Natural killer cell treated with Interleukin-12 subunit alpha and Interleukin-12 subunit beta and Interleukin-15 and Interleukin-18, amount 100 ng/mL, for 72 hours (primary cell): ENCODE results near the gene CCDC73. TPM values are rescaled to one million over a fixed set of nuclear protein-coding genes. Genes with fewer than 3 reads are reported as not detected.

ENCODE experiments used
- ATAC-seq, 2 donors: fragments of 150-1000 bp; cut with Tn5 transposase in 1 of 2; sonication (Bioruptor Pico), chemical (Tn5 transposase) in 1 of 2; 2 replicates each; pipeline ENCODE4 v1.10.0; 2021
- DNase-seq: peaks from one replicate; pipeline ENCODE4 v3.0.0; 2022; ENCODE audit warnings: low spot score
- H3K27ac Mint-ChIP-seq, 2 donors: 1 replicate in 1 of 2; 2 replicates in 1 of 2; pipeline ENCODE4 v1.8.0; 2022; ENCODE audit warnings: mixed read lengths in 2 of 2, mild to moderate bottlenecking in 1 of 2, moderate library complexity in 1 of 2
- H3K27me3 Mint-ChIP-seq, 2 donors: 1 replicate in 1 of 2; 2 replicates in 1 of 2; pipeline ENCODE4 v1.8.0; 2022; ENCODE audit warnings: mixed read lengths in 2 of 2
- H3K36me3 Mint-ChIP-seq: one replicate; pipeline ENCODE4 v1.8.0; 2022; ENCODE audit warnings: mixed read lengths
- H3K4me1 Mint-ChIP-seq, 2 donors: 1 replicate in 1 of 2; 2 replicates in 1 of 2; pipeline ENCODE4 v1.8.0; 2022; ENCODE audit warnings: low read depth in 2 of 2, mixed read lengths in 2 of 2, mild to moderate bottlenecking in 1 of 2
- H3K4me3 Mint-ChIP-seq: one replicate; pipeline ENCODE4 v1.8.0; 2022; ENCODE audit warnings: mixed read lengths
- H3K9me3 Mint-ChIP-seq: 2 replicates; pipeline ENCODE4 v1.8.0; 2022; ENCODE audit warnings: mixed read lengths
- total RNA-seq, 2 donors: library from RNA; stranded (reverse); gene quantifications; one replicate each; pipeline ENCODE4 v1.2.3, GENCODE V29; 2022

The CCDC73 gene
- total RNA-seq, 2 donors from 2014 or later: 0.10 TPM; not detected in 1

DNA sequence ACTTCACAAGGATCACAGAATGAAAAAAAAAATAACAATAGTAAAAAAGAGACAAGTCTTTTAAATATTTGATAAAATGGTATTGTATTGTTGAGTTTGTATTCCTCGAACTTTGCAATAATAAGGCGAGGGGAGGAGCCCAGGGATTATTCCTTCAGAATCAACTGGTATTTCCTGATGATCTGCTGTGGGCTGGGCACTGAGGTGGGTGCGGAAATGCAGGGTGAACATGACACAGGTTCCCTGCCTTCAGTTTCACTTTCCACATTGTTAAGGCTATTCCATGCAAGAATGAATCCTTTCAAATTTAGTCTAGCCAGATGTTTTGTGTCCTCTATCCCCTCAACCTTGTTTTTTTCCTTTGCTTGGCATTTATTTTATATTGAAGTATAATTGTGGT is 212.9 kb downstream of the CCDC73 start:
- no peak overlapping the region for H3K27ac Mint-ChIP-seq
- no peak overlapping the region for H3K4me3 Mint-ChIP-seq
- no peaks in the 10 kb centered on the region for H3K27me3 Mint-ChIP-seq
- peaks cover 22 to 26% of the 10 kb centered on the region in 2 donors for H3K4me1 Mint-ChIP-seq
- H3K9me3 Mint-ChIP-seq: no peaks in the 10 kb centered on the region
- no peak for ATAC-seq
- DNase-seq: no peak
- H3K36me3 Mint-ChIP-seq: peaks cover 14% of the 10 kb centered on the region

DNA sequence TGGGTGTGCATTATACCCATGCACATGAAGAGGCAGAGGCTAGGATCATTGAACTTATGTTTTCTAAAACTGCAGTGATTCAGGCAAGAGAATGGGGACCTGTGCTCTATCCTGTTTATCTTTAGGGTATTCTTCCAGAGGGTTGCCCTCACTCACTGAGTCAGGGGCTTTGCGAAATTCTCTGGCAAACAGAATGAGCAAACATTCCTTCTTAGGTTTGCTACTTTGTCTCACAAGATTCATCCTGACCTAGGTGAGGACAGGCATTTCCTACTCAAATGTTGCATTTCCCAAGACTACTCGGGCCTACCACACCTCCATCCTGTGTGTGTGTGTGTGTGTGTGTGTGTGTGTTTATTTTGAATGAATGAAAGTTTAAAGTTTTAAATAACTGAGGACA is 213.5 kb downstream of the CCDC73 start:
- Mint-ChIP-seq H3K4me3 (no peak overlapping the region), H3K27ac (no peak overlapping the region), H3K27me3 (peaks cover 0 to 2% of the 10 kb centered on the region in 2 donors), H3K9me3 (no peaks in the 10 kb centered on the region), H3K36me3 (peaks cover 14% of the 10 kb centered on the region), H3K4me1 (peaks cover 19 to 20% of the 10 kb centered on the region in 2 donors)
- ATAC-seq: no peak
- no peak for DNase-seq

DNA sequence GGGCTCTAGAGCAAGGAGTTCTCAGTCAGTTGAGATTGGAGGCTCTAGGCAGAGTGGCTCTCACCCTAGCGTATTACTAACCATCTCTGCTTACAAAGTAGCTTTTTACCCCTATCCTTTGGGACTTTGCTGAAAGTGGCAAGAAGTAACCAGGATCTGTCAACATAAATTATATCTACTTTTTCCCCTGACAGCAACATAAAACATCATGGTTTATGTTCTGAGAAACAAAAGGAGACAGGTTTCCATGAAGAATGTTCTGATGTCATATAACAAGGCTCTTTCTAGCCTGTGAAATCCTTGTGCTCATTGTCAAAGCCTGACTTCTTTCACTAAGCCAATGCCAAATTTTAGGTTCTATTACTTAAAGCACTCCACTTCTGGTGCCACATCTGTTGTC is 218.0 kb downstream of the CCDC73 start:
- no peak overlapping the region for H3K4me3 Mint-ChIP-seq
- H3K9me3 Mint-ChIP-seq: no peaks in the 10 kb centered on the region
- ATAC-seq (no peak), DNase-seq (no peak)
- H3K27ac Mint-ChIP-seq: no peak overlapping the region
- H3K27me3 Mint-ChIP-seq: peaks cover 8 to 11% of the 10 kb centered on the region in 2 donors
- H3K4me1 Mint-ChIP-seq: no peaks in the 10 kb centered on the region
- H3K36me3 Mint-ChIP-seq: no peaks in the 10 kb centered on the region

DNA sequence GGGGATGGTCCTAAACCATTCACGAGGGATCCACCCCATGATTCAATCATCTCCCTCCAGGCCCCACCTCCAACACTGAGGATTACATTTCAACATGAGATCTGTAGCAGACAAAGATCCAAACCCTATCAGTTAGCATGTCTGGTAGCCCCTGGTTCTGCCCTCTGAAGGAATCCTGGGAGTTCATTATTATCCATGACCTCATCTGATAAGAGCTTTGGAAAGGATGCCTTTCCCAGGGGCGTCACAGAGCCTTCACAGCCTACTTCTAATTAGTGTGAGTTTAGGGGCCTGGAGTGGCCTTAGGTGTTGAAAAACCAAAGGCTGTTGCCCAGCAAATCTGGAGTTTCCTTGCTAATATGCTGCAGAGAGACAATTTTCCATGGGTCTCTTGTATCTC is 219.4 kb downstream of the CCDC73 start:
- H3K4me3 Mint-ChIP-seq: no peak overlapping the region
- H3K4me1 Mint-ChIP-seq: no peaks in the 10 kb centered on the region
- ATAC-seq: no peak
- H3K9me3 Mint-ChIP-seq: no peaks in the 10 kb centered on the region
- H3K27ac Mint-ChIP-seq: no peak overlapping the region
- H3K27me3 Mint-ChIP-seq: peaks cover 18 to 25% of the 10 kb centered on the region in 2 donors
- DNase-seq: no peak
- no peaks in the 10 kb centered on the region for H3K36me3 Mint-ChIP-seq

DNA sequence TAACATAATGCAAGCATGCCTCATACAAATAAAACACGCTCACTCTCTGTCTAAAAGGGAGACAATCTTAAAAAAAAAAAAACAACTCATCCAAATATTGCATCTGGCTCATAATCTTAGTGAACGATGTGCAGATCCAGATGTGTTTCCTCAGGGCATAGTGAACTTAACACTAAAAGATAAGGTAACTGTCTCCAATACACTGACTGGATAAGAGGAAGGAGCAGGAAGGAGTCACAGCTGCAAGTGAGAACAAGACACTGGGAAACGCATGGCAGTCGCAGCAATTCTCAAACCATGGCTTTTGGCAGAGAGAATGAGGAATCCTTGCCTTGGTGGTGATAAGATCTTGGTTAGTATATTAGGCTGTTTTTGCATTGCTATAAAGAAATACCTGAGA is 220.0 kb downstream of the CCDC73 start:
- Mint-ChIP-seq H3K27me3 (peaks cover 18 to 25% of the 10 kb centered on the region in 2 donors), H3K4me1 (no peaks in the 10 kb centered on the region), H3K9me3 (no peaks in the 10 kb centered on the region), H3K36me3 (no peaks in the 10 kb centered on the region), H3K4me3 (no peak overlapping the region), H3K27ac (no peak overlapping the region)
- ATAC-seq (no peak), DNase-seq (no peak)

DNA sequence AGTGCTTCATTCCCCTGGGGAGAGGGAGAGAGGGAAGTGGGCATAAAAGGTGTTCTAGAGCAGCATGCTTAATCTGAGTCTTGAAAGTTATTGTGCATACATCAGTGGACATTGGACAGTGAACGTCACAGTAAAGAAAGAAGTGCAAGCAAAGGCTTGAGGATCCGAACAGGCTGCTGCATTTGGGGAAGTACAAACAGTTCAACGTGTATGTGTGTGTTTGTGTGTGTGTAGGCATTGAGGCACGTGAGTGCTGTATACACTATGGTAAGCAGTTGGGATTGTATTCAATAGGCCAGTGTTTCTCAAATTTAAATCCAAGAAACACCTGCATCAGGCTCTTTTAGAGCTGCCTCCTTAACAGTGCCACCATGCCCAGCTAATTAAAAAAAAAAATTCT is 221.2 kb downstream of the CCDC73 start:
- no peak overlapping the region for H3K27ac Mint-ChIP-seq
- no peak overlapping the region for H3K4me3 Mint-ChIP-seq
- no peaks in the 10 kb centered on the region for H3K9me3 Mint-ChIP-seq
- H3K4me1 Mint-ChIP-seq: no peaks in the 10 kb centered on the region
- DNase-seq (no peak), ATAC-seq (no peak)
- no peaks in the 10 kb centered on the region for H3K36me3 Mint-ChIP-seq
- peaks cover 18 to 25% of the 10 kb centered on the region in 2 donors for H3K27me3 Mint-ChIP-seq

DNA sequence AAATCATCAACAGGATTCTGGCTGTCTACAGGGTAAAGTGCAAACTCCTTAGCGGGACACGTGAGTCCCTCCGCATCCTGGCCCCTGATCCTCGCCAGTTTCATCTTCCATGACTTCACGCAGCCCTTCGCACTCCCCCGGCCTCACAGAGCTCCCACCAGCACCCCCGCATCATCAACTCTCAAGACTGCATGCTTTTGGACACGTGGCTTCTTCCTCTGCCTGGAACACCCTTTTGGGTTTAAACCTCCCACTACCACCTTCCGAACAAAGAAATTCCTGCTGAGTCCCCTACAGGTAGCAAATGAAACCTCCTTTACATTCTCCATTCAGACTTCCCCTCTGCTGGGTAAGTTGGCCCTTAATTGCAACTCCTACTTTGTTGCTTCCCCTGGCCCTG is 223.4 kb downstream of the CCDC73 start:
- Mint-ChIP-seq H3K4me3 (no peak overlapping the region), H3K9me3 (no peaks in the 10 kb centered on the region), H3K27me3 (peaks cover 19 to 25% of the 10 kb centered on the region in 2 donors), H3K4me1 (peaks cover 6 to 10% of the 10 kb centered on the region in 2 donors), H3K27ac (no peak overlapping the region), H3K36me3 (no peaks in the 10 kb centered on the region)
- ATAC-seq: no peak
- DNase-seq: no peak

DNA sequence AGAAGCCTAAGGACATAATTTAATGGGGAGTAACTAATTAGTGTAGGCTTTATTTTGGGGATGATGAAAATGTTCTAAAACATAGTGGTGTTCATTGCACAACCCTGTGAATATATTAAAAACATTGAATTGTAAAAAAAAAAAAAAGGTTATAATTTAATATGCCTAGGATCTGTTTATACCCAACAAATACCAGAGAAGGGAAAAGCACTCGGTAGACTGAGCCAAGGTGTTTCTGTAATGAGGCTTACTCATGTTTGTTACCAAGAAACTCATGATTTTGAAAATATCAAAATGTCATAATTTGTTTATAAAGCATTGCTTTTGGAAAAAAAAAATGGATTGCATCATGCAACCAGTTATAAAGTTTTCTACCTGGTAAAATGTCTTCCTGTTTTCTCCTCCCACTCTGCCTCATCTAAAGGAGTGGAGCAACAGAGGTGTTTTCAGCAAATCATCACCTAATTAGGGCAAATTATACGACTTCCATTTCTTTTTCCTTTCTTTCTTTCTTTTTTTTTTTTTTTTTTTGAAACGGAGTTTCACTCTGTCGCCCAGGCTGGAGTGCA is 225.1 kb downstream of the CCDC73 start:
- ATAC-seq (no peak), DNase-seq (no peak)
- H3K27me3 Mint-ChIP-seq: peaks cover 18 to 22% of the 10 kb centered on the region in 2 donors
- no peak overlapping the region for H3K27ac Mint-ChIP-seq
- H3K36me3 Mint-ChIP-seq: no peaks in the 10 kb centered on the region
- H3K4me1 Mint-ChIP-seq: peaks cover 6 to 10% of the 10 kb centered on the region in 2 donors
- H3K4me3 Mint-ChIP-seq: no peak overlapping the region
- H3K9me3 Mint-ChIP-seq: no peaks in the 10 kb centered on the region

DNA sequence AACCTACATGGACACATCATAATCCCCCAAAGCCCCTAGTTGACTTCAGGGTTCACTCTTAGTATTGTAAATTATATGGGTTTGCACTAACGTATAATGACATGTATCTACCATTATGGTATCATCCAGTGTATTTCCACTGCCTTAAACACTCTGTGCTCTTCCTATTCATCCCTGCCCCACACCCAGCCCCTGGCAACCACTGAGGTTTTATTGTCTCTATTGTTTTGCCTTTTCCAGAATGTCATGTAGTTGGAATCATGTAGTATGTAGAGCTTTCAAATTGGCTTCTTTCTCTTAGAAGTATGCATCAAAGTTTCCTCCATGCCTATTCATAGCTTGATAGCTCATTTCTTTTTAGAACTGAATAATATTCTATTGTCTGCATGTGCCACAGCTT is 227.3 kb downstream of the CCDC73 start:
- Mint-ChIP-seq H3K4me3 (no peak overlapping the region), H3K27me3 (peaks cover 14 to 18% of the 10 kb centered on the region in 2 donors), H3K27ac (no peak overlapping the region), H3K4me1 (peaks cover 6 to 10% of the 10 kb centered on the region in 2 donors), H3K36me3 (no peaks in the 10 kb centered on the region), H3K9me3 (no peaks in the 10 kb centered on the region)
- no peak for DNase-seq
- ATAC-seq: no peak

DNA sequence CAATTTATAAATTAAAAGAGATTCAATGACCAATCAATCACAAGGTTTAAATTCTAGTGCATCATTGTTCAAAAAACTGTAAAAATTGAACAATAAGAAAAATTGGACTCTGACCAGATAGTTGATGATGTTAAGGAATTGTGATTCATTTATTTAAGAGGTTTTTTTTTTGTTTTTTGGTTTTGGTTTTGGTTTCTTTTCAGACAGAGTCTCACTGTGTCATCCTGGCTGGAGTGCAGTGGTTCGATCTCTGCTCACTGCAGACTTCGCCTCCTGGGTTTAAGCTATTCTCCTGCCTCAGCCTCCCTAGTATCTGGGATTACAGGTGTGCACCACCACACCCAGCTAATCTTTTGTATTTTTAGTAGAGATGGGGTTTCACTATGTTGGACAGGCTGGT is 227.9 kb downstream of the CCDC73 start:
- DNase-seq (no peak), ATAC-seq (no peak)
- H3K27ac Mint-ChIP-seq: no peak overlapping the region
- H3K27me3 Mint-ChIP-seq: peaks cover 13 to 15% of the 10 kb centered on the region in 2 donors
- no peaks in the 10 kb centered on the region for H3K9me3 Mint-ChIP-seq
- H3K4me1 Mint-ChIP-seq: peaks cover 6 to 10% of the 10 kb centered on the region in 2 donors
- H3K36me3 Mint-ChIP-seq: no peaks in the 10 kb centered on the region
- no peak overlapping the region for H3K4me3 Mint-ChIP-seq

DNA sequence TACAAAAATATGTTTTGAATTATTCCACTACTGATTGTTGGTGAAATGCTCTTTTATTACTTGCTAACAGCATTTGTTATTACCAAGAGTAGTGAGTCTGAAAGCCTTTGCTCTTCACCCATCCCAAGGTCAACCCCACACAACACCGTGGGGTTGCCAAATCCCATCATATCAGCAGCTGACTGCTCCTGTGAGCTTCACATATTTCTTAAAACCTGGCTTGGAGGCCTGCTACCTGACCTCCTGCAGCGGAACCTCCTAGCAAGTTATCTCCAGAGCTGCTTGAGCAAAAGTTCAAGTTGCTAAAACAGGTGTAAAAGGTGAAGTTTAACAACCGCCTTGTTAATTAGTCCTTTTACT is 230.9 kb downstream of the CCDC73 start:
- peaks cover 6 to 10% of the 10 kb centered on the region in 2 donors for H3K4me1 Mint-ChIP-seq
- no peak overlapping the region for H3K4me3 Mint-ChIP-seq
- ATAC-seq (no peak), DNase-seq (no peak)
- peaks cover 0 to 2% of the 10 kb centered on the region in 2 donors for H3K27me3 Mint-ChIP-seq
- no peak overlapping the region for H3K27ac Mint-ChIP-seq
- no peaks in the 10 kb centered on the region for H3K36me3 Mint-ChIP-seq
- H3K9me3 Mint-ChIP-seq: no peaks in the 10 kb centered on the region

DNA sequence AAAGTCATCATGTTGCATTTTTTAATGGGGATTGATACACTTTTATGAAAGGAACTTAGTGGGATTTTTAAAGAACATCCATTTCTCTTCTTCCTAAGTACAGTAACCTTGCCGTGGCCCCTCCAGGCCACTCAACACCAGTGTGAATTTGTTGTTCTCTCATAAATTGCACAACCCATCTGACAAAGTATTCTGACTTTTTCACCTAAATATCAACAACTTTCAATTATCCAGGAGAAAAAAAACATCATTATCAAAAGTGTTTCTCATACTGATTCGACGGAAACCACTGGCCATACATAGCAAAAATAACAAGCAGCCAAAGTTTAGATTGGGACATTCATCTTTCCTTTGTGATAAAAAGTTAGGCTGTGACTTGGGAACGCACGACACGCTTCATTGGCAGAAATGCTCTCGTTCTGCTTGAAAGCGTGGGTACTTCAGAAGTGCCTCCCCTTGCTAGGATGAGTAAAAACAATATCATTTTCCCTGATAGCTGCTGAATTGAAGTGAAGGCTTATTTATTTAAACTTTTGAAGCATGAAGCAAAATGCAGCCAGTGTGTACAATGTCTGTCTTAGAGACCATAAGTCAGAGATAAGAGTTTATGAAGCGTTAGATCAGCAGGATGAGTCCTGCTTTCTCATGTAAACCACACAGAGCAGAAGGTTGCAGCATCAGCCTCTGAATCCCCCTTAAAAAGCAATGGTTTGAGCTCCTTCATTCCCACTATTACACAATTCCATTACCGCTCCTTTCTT is 231.4 kb downstream of the CCDC73 start:
- DNase-seq (no peak), ATAC-seq (no peak)
- Mint-ChIP-seq H3K27ac (no peak overlapping the region), H3K27me3 (peaks cover 0 to under 1% of the 10 kb centered on the region in 2 donors), H3K4me1 (peaks cover 6 to 10% of the 10 kb centered on the region in 2 donors), H3K36me3 (no peaks in the 10 kb centered on the region), H3K4me3 (no peak overlapping the region), H3K9me3 (no peaks in the 10 kb centered on the region)

DNA sequence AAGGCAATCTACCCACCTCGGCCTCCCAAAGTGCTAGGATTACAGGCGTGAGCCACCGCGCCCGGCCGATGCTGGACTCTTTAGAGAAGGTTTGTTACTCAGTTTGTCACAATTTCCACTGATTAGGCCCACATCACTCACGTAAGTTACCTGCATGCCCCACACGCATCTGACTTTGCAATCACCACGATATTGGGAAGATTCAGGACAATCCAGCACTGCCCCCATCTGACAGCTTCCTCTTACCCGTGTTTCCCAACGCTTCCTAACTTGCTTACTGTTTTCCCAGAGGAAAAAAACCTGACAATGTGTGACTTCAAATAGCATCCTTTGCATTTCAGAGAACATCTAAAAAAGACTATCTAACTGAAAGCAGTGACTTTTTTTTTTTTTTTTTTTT is 232.6 kb downstream of the CCDC73 start:
- Mint-ChIP-seq H3K9me3 (no peaks in the 10 kb centered on the region), H3K27ac (no peak overlapping the region), H3K27me3 (no peaks in the 10 kb centered on the region), H3K4me3 (no peak overlapping the region), H3K4me1 (peaks cover under 1 to 8% of the 10 kb centered on the region in 2 donors), H3K36me3 (no peaks in the 10 kb centered on the region)
- ATAC-seq (no peak), DNase-seq (no peak)

DNA sequence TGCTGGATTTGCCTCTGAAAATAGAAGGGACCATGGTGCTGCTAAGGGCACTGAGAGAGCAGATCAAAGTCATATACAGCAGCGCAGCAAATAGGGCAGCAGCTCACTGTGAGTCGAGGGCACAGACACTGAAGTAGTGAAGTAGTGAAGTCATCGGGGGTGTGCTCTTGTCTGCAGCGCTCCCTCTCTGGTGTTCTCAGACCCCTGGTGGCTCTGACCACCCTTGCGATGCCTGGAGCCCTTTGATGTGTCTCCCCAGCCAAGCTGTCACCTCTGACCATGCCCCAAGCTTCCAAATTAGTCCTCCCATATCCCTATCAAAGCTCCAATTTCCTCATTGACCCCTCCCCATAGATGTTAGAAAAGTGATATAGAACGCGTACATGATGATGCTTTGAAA is 238.6 kb downstream of the CCDC73 start:
- no peaks in the 10 kb centered on the region for H3K36me3 Mint-ChIP-seq
- ATAC-seq: no peak
- peaks cover 10 to 19% of the 10 kb centered on the region in 2 donors for H3K27me3 Mint-ChIP-seq
- H3K4me3 Mint-ChIP-seq: no peak overlapping the region
- no peaks in the 10 kb centered on the region for H3K4me1 Mint-ChIP-seq
- no peak overlapping the region for H3K27ac Mint-ChIP-seq
- H3K9me3 Mint-ChIP-seq: no peaks in the 10 kb centered on the region
- no peak for DNase-seq
